Subcutaneous adipose tissue (tissue), 4 donors: ENCODE measurements around the gene SOCS7. TPM values are rescaled to one million over a fixed set of nuclear protein-coding genes. Genes with fewer than 3 reads are reported as not detected.

ENCODE experiments used
- total RNA-seq, 4 donors: library from RNA; depleted of rRNA; stranded (reverse); fragments of >200 nt; gene quantifications; one replicate each; pipeline ENCODE4 v1.1.0, GENCODE V29; 2016
- TF ChIP-seq, protein P1 (sequence below): fragments of 450-650 bp; IDR thresholded peaks from one replicate; pipeline ENCODE4 v1.5.1; 2016; ENCODE audit warnings: low read depth, mild to moderate bottlenecking, control low read depth, antibody characterized with exemption, moderate library complexity

The SOCS7 gene
- total RNA-seq, 4 donors from 2014 or later, result 5.5 to 20.9 (median 8.8) TPM

DNA sequence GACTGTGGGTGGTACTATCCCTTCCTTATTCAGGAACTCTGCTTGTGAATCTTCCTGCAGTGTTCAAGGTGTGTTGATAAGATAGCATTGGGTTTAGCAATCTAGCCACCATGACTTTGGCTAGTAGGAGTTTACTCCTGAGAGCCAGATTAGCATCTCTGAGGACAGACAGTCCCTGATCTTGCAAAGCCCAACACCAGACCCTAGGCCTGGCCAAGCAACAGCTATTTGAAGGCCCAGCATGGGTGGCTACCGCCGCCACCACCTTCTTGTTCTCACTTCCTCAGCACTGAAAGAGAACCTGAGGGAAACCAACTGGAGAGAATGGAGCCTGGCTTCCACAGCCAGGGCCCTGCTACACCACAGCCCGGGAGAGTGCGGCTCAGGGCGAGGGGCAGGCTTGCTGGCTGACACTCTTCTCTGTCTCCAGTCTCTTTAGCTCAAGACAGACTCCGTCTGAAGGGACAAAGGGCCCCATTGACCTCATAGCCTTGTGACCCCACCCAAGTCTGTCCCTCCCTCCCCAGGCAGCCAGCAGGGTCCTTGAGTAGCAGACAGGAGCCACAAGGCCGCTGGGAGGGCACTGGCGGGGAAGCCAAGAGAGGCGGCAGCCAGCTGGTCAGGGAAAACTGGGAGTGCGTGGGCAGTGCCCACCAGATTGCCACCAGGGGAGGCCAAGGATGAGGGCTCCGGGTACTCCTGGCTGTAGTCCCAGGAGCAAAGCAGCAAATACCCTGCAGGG, 65.7 kb downstream of the SOCS7 start:
- TF ChIP-seq, protein P1, sequence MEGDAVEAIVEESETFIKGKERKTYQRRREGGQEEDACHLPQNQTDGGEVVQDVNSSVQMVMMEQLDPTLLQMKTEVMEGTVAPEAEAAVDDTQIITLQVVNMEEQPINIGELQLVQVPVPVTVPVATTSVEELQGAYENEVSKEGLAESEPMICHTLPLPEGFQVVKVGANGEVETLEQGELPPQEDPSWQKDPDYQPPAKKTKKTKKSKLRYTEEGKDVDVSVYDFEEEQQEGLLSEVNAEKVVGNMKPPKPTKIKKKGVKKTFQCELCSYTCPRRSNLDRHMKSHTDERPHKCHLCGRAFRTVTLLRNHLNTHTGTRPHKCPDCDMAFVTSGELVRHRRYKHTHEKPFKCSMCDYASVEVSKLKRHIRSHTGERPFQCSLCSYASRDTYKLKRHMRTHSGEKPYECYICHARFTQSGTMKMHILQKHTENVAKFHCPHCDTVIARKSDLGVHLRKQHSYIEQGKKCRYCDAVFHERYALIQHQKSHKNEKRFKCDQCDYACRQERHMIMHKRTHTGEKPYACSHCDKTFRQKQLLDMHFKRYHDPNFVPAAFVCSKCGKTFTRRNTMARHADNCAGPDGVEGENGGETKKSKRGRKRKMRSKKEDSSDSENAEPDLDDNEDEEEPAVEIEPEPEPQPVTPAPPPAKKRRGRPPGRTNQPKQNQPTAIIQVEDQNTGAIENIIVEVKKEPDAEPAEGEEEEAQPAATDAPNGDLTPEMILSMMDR, result no peak

DNA sequence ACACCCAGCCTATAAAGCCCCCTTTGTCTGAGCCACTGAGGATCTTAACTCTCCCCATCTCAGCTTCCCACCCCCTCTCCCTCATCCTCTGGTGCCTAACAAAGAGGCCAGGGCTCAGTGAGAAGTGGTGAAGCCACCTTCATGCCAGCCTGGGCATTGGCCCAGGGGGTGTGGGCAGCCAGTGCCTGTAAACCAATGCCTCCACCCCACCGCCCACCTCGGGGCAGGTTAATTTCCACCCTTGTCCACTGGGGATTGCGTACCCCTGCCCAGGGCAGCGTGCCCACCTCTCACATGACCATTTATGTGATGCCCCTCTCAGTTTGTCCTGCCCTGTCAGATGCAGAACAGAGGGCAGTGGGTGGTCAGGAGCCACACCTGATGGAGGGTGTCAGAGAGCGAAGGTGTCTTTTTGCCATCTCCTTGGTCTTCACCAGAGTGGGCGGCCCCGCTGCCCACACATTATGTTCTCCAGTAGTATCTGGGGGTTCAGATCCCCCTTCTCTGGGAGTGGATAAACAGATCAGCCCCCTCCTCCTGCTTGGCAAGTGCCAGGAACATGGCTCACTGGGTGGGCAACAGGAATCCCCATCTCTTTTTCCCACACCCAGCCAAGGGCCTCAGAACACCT, 66.5 kb downstream of the SOCS7 start:
- TF ChIP-seq, protein P1, result no peak

DNA sequence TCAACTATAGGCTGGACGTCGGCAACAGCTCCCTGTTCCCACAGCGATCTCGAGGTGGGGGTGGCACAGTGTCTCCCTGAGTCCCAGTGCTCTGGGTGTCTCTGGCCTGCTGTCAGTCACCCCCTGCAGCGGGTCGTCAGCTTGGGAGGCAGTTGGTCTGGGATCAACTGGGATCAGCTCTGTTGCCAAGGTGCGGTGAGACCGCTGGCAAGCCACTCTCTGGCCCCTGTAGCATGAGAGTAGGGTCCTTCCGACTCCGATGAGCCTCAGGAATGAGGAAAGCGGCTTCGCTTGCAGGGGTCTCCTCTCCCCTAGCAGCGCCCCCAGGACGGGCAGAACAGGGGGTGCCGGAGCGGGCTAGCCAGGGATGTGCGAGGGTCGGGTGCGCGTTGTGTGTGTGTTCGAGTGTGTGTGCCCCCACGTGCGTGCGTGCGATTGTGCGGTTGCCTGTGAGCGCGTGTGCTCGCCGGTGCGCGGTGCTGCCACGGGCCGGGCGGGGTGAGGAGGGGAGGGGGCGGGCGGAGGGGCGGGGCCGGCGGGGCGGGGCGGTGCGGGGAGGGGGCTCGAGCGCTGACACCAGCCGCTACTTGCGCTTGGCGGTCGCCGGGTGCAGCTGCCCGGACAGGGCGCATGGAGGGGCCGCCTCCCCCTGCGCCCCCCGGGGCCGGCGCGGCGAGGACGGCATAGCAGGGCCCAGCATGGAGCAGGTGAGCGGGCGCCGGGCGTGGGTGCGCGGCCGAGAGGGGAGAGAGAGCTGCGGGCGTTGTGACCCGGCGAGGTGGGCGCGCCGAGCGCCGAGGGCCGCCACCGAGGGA, 67.3 kb downstream of the SOCS7 start:
- TF ChIP-seq, protein P1, result no peak

DNA sequence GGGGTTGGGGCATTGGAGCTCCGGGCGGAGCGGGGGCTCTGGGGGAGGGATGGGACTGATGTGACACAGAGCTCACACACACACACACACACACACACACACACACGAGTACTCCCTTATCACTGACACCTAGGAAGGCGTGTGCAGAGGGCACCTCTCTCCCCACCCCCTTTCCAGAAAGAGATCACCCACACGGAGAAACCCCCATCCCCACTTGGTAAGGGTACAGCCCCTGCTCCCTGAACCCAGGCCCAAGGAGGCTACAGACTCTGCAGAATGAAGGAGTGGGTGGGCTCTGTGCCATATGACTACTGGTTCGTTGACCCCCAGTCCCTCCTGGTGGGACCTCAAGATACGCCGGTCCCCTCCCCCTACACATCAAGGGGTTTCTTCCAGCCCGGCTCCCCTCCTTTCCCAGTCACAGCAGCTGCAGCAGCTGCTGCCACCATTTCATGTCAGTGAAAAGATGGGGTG, 67.9 kb downstream of the SOCS7 start:
- TF ChIP-seq, protein P1, result no peak

DNA sequence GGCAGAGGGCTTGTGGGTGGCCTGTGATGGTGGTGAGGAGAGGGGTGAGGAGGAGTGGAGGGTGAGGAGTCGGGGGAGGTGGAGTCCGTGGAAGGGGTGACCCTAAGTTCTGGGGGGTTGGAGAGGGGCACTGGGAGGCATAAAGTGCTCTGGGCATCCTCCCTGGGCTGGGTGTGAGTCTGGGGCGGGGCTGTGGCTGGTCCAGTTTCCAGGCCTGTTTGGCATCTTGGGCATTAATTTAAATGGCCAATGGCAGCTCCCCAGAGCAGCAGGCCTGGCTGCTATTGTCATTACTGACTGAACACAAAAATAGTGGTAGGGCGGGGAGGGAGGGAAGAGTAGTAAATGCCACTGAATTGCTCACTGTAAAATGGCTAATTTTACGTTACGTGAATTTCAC, 68.9 kb downstream of the SOCS7 start:
- TF ChIP-seq, protein P1, result no peak

DNA sequence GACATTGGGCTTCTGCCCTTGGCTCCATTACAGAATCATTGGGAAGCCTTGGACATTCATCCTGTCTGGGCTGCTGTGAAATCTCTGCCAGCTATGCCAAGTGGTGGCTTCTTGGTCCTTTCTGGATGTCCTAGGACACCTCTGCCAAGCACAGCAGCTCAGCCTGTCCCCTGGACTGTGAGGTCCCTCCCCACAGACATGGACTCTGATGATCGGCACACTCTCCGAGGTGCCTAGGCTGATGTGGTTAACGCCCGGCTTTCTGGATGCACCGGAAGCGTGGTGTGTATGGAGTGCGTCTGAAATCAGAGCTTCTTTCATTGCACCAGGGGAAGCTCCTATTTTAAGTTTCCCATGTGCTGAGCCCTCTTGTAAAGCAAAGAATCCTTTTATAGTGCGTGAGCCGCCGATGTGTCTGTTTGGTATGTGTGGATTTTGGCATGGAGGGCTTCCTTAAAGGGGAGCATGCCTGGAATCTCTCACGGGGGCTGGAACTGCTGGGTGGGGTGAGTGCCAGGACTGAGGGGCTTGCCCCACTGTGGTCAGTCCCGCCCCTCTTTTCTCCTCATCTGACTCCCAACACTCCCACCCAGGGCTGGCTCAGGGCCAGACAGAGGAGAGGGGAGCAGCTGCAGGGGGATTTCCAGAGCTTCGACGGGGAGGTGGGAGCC, 69.7 kb downstream of the SOCS7 start:
- TF ChIP-seq, protein P1, result no peak
